Lung (tissue), 12 donors: ENCODE results near the gene CRYBA2. TPM values are rescaled to one million over a fixed set of nuclear protein-coding genes. Genes with fewer than 3 reads are reported as not detected.

Source experiments
- ATAC-seq: fragments of 200-7000 bp; cut with Tn5 transposase; one replicate; pipeline ENCODE4 v1.9.1; 2020; ENCODE audit warnings: moderate number of reproducible peaks; ENCODE audit not compliant: insufficient read depth, low FRiP score
- DNase-seq, 3 donors: peaks; one replicate each; pipeline ENCODE4 v3.0.0-alpha.2; 2013 to 2017
- H3K27ac ChIP-seq, 2 donors: one replicate each; pipeline ENCODE4 v1.5.1; 2013; ENCODE audit warnings: mild to moderate bottlenecking in 2 of 2, moderate library complexity in 2 of 2, control low read depth in 1 of 2, inconsistent platforms in 1 of 2, low read depth in 1 of 2, low read length in 1 of 2
- H3K27me3 ChIP-seq, 3 donors: one replicate each; pipeline ENCODE4 v1.5.1; 2013; ENCODE audit warnings: low read length in 2 of 3; ENCODE audit not compliant: control insufficient read depth in 3 of 3, insufficient read depth in 3 of 3
- H3K36me3 ChIP-seq, 4 donors: one replicate each; pipeline ENCODE4 v1.5.1; 2013; ENCODE audit warnings: low read length in 4 of 4, mild to moderate bottlenecking in 1 of 4, moderate library complexity in 1 of 4; ENCODE audit not compliant: control insufficient read depth in 4 of 4, insufficient read depth in 4 of 4
- H3K4me1 ChIP-seq, 5 donors: one replicate each; pipeline ENCODE4 v1.5.1; 2013; ENCODE audit warnings: low read length in 5 of 5, mild to moderate bottlenecking in 2 of 5, moderate library complexity in 1 of 5; ENCODE audit not compliant: control insufficient read depth in 5 of 5, insufficient read depth in 5 of 5
- H3K4me3 ChIP-seq: one replicate; pipeline ENCODE4 v1.5.1; 2013; ENCODE audit warnings: mild to moderate bottlenecking, control low read depth, moderate library complexity
- H3K9ac ChIP-seq, 2 donors: one replicate each; pipeline ENCODE4 v1.5.1; 2013; ENCODE audit warnings: low read length in 2 of 2, control low read depth in 1 of 2; ENCODE audit not compliant: insufficient read depth in 1 of 2
- H3K9me3 ChIP-seq, 4 donors: one replicate each; pipeline ENCODE4 v1.5.1; 2013; ENCODE audit warnings: low read length in 3 of 4, mild to moderate bottlenecking in 1 of 4, moderate library complexity in 1 of 4; ENCODE audit not compliant: control insufficient read depth in 4 of 4, insufficient read depth in 3 of 4
- CTCF ChIP-seq: IDR thresholded peaks from 2 replicates; pipeline ENCODE4 v1.5.1; 2012; ENCODE audit warnings: mild to moderate bottlenecking; ENCODE audit errors: control extremely low read depth, extremely low read depth
- WGBS, 2 donors: extraction: QIAGEN DNeasy Blood & Tissue Kit; methylation state at CpG; one replicate each; pipeline ENCODE4 v1.1.7; 2013; 5-methylcytosine and 5-hydroxymethylcytosine counted together
- polyA plus RNA-seq, 2 donors: library from polyadenylated mRNA; stranded (reverse); fragments of 200-250 nt; gene quantifications; one replicate each; pipeline ENCODE4 v1.2.1, GENCODE V29; 2013
- total RNA-seq, 2 donors: library from RNA; depleted of rRNA in 1 of 2; stranded (reverse); fragments of >200 nt in 1 of 2; gene quantifications; one replicate each; pipeline ENCODE4 v1.2.1, GENCODE V29; 2014 to 2021
- donor health status: control.
- donor health status: control.
- donor health status: Bipolar disorder and iron deficiency.
- donor health status: healthy.
- donor health status: DM: yes; HTN: yes; CAD: no.

CRYBA2 gene
- total and polyA plus RNA-seq, 4 donors = 0.08 TPM; not detected in 3

- Histone ChIP-seq H3K27ac (no peak overlapping the region), H3K4me1 (no peaks in the 10 kb centered on the region), H3K9me3 (no peaks in the 10 kb centered on the region), H3K27me3 (peaks cover 0 to 3% (median 0%) of the 10 kb centered on the region in 3 donors), H3K4me3 (no peak overlapping the region), H3K9ac (no peak overlapping the region), H3K36me3 (no peaks in the 10 kb centered on the region)
- ATAC-seq (no peak), DNase-seq (no peak)
- TF ChIP-seq CTCF = no peak
- 74 to 76% methylated on average over 13 of the region's 13 CpGs for WGBS, 2 donors
Observed at GRCh38 chr2:219028996-219029828, 36.0 kb upstream of the CRYBA2 start.

- no peak for TF ChIP-seq CTCF
- H3K27me3 ChIP-seq = peaks cover 0 to 2% (median 0%) of the 10 kb centered on the region in 3 donors
- H3K27ac ChIP-seq = no peak overlapping the region
- WGBS, 2 donors = 74 to 84% methylated on average over 5 of the region's 5 CpGs
- no peaks in the 10 kb centered on the region for H3K36me3 ChIP-seq
- peaks cover 0 to 6% (median 0%) of the 10 kb centered on the region in 5 donors for H3K4me1 ChIP-seq
- DNase-seq (no peak), ATAC-seq (no peak)
- no peaks in the 10 kb centered on the region for H3K9me3 ChIP-seq
- H3K9ac ChIP-seq = no peak overlapping the region
- H3K4me3 ChIP-seq = no peak overlapping the region
Observed at GRCh38 chr2:219028141-219028540, 34.9 kb upstream of the CRYBA2 start.

- no peak for ATAC-seq
- H3K27me3 ChIP-seq = no peaks in the 10 kb centered on the region
Observed at GRCh38 chr2:219027511-219028055, 34.4 kb upstream of the CRYBA2 start.

More at GRCh38 chr2:219027511-219028055, 34.4 kb upstream of the CRYBA2 start:
- Histone ChIP-seq H3K27ac (no peak overlapping the region), H3K4me3 (no peak overlapping the region), H3K4me1 (peaks cover 0 to 8% (median 0%) of the 10 kb centered on the region in 5 donors), H3K36me3 (no peaks in the 10 kb centered on the region), H3K9me3 (no peaks in the 10 kb centered on the region), H3K9ac (no peak overlapping the region)
- DNase-seq = no peak
- WGBS, 2 donors = 91 to 95% methylated on average over 22 of the region's 22 CpGs
- no peak for TF ChIP-seq CTCF
